ENCODE data around the gene C19orf81.

The C19orf81 gene

DNA sequence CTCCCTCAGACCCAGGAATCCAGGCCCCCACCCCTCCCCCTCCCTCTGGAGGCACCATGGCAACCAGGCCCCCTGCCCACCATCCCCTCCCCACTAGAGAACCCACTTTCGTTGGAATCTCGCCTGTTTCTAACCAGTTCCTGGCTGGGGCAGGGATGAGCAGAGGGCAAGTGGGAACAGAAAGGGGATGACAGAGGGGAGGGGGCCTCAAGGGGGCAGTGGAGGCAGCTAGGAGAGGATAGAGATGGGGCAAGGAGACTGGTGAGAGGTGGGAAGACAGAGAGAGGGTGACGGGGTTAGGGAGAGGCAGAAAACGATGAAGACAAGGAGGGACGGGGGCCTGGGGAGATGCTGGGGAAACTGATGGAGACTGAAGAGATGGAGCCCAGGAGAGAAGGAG, 586 bp upstream of the C19orf81 start:
- CTCF ChIA-PET: interaction anchor here (0.9 to 1.4 kb wide), 2 partner anchors 57 to 111 kb away, joined by 3 to 4 read pairs; no protein-coding TSS in a partner anchor

GRCh38 chr19:50651174-50651573, 1.9 kb downstream of the C19orf81 start:
- Histone ChIP-seq H3K4me1 (ENCODE audit: control insufficient read depth, insufficient read depth, low read length) (no peaks in the 10 kb centered on the region), H3K4me3 (ENCODE audit: low read depth, low read length) (no peak overlapping the region), H3K27ac (ENCODE audit: extremely low read depth, low read depth, low read length) (no peak overlapping the region), H3K9me3 (ENCODE audit: control insufficient read depth, insufficient read depth, low read depth, low read length) (no peaks in the 10 kb centered on the region), H3K36me3 (ENCODE audit: control insufficient read depth in 2 of 2, insufficient read depth in 1 of 2, low read length in 2 of 2) (no peaks in the 10 kb centered on the region)
- POLR2A ChIA-PET: interaction anchor here (0.5 kb wide), 1 partner anchor 20 kb away, joined by 5 read pairs; no protein-coding TSS in a partner anchor
- CTCF ChIA-PET: interaction anchor here (0.7 to 0.9 kb wide), 2 partner anchors 18 to 117 kb away, joined by 3 to 5 read pairs; no protein-coding TSS in a partner anchor
- TF ChIP-seq GLI4 (tag by site-specific recombination; IDR thresholded peaks at IDR 0.05) (no peak), ZNF398 (tag by site-specific recombination; IDR thresholded peaks at IDR 0.05) (no peak), ZNF174 (tag by site-specific recombination; IDR thresholded peaks at IDR 0.05) (no peak), EGR2 (tag by site-specific recombination; IDR thresholded peaks at IDR 0.05; ENCODE audit: low read depth) (no peak), REPIN1 (tag by site-specific recombination; IDR thresholded peaks at IDR 0.05; ENCODE audit: low read depth) (no peak), ZNF514 (tag by site-specific recombination; IDR thresholded peaks at IDR 0.05) (no peak), ZNF707 (tag by site-specific recombination; IDR thresholded peaks at IDR 0.05) (no peak), ZNF596 (tag by site-specific recombination; IDR thresholded peaks at IDR 0.05) (no peak), GLIS1 (tag by site-specific recombination; IDR thresholded peaks at IDR 0.05) (no peak), ZNF670 (tag by site-specific recombination; IDR thresholded peaks at IDR 0.05; ENCODE audit: low read depth) (no peak), ZBTB11 (tag by site-specific recombination; conservative IDR thresholded peaks at IDR 0.05; ENCODE audit: low read depth) (no peak), ZSCAN30 (tag by site-specific recombination; IDR thresholded peaks at IDR 0.05) (no peak), YY2 (tag by site-specific recombination; IDR thresholded peaks at IDR 0.05) (no peak), ZNF701 (tag by site-specific recombination; IDR thresholded peaks at IDR 0.05) (no peak), FEZF1 (tag by site-specific recombination; IDR thresholded peaks at IDR 0.05) (no peak), ZNF112 (tag by site-specific recombination; IDR thresholded peaks at IDR 0.05) (no peak), ZNF221 (tag by site-specific recombination; IDR thresholded peaks at IDR 0.05; ENCODE audit: borderline replicate concordance) (no peak)
- TF ChIP-seq, protein P1, sequence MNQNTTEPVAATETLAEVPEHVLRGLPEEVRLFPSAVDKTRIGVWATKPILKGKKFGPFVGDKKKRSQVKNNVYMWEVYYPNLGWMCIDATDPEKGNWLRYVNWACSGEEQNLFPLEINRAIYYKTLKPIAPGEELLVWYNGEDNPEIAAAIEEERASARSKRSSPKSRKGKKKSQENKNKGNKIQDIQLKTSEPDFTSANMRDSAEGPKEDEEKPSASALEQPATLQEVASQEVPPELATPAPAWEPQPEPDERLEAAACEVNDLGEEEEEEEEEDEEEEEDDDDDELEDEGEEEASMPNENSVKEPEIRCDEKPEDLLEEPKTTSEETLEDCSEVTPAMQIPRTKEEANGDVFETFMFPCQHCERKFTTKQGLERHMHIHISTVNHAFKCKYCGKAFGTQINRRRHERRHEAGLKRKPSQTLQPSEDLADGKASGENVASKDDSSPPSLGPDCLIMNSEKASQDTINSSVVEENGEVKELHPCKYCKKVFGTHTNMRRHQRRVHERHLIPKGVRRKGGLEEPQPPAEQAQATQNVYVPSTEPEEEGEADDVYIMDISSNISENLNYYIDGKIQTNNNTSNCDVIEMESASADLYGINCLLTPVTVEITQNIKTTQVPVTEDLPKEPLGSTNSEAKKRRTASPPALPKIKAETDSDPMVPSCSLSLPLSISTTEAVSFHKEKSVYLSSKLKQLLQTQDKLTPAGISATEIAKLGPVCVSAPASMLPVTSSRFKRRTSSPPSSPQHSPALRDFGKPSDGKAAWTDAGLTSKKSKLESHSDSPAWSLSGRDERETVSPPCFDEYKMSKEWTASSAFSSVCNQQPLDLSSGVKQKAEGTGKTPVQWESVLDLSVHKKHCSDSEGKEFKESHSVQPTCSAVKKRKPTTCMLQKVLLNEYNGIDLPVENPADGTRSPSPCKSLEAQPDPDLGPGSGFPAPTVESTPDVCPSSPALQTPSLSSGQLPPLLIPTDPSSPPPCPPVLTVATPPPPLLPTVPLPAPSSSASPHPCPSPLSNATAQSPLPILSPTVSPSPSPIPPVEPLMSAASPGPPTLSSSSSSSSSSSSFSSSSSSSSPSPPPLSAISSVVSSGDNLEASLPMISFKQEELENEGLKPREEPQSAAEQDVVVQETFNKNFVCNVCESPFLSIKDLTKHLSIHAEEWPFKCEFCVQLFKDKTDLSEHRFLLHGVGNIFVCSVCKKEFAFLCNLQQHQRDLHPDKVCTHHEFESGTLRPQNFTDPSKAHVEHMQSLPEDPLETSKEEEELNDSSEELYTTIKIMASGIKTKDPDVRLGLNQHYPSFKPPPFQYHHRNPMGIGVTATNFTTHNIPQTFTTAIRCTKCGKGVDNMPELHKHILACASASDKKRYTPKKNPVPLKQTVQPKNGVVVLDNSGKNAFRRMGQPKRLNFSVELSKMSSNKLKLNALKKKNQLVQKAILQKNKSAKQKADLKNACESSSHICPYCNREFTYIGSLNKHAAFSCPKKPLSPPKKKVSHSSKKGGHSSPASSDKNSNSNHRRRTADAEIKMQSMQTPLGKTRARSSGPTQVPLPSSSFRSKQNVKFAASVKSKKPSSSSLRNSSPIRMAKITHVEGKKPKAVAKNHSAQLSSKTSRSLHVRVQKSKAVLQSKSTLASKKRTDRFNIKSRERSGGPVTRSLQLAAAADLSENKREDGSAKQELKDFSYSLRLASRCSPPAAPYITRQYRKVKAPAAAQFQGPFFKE (tag by site-specific recombination; IDR thresholded peaks at IDR 0.05; ENCODE audit: borderline replicate concordance): no peak
- TF ChIP-seq, protein P2, sequence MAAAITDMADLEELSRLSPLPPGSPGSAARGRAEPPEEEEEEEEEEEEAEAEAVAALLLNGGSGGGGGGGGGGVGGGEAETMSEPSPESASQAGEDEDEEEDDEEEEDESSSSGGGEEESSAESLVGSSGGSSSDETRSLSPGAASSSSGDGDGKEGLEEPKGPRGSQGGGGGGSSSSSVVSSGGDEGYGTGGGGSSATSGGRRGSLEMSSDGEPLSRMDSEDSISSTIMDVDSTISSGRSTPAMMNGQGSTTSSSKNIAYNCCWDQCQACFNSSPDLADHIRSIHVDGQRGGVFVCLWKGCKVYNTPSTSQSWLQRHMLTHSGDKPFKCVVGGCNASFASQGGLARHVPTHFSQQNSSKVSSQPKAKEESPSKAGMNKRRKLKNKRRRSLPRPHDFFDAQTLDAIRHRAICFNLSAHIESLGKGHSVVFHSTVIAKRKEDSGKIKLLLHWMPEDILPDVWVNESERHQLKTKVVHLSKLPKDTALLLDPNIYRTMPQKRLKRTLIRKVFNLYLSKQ (tag by site-specific recombination; IDR thresholded peaks at IDR 0.05; ENCODE audit: borderline replicate concordance): no peak

More for the DNA sequence above, 586 bp upstream of the C19orf81 start:
- Histone ChIP-seq H3K27ac (ENCODE audit: extremely low read depth, low read depth, low read length) (no peak overlapping the region), H3K36me3 (ENCODE audit: control insufficient read depth in 2 of 2, insufficient read depth in 1 of 2, low read length in 2 of 2) (no peaks in the 10 kb centered on the region), H3K4me1 (ENCODE audit: control insufficient read depth, insufficient read depth, low read length) (no peaks in the 10 kb centered on the region), H3K9me3 (ENCODE audit: control insufficient read depth, insufficient read depth, low read depth, low read length) (no peaks in the 10 kb centered on the region), H3K4me3 (ENCODE audit: low read depth, low read length) (no peak overlapping the region)
- TF ChIP-seq ZNF791 (tag by site-specific recombination; IDR thresholded peaks at IDR 0.05) (peak; percentile 21; the same call in 1 of the 2 replicates), KLF1 (tag by site-specific recombination; IDR thresholded peaks at IDR 0.05) (no peak)
- TF ChIP-seq, protein P3, sequence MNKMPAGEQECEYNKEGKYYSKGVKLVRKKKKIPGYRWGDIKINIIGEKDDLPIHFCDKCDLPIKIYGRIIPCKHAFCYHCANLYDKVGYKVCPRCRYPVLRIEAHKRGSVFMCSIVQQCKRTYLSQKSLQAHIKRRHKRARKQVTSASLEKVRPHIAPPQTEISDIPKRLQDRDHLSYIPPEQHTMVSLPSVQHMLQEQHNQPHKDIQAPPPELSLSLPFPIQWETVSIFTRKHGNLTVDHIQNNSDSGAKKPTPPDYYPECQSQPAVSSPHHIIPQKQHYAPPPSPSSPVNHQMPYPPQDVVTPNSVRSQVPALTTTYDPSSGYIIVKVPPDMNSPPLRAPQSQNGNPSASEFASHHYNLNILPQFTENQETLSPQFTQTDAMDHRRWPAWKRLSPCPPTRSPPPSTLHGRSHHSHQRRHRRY (tag by site-specific recombination; IDR thresholded peaks at IDR 0.05): 0 out of 2 replicates have a peak, but pooled peaks have one; percentile 31
- POLR2A ChIA-PET: no interaction called here
